ENCODE data around the gene PTPRU.

The PTPRU gene

GRCh38 chr1:29315262-29315661 lies 78.9 kb downstream of the PTPRU start:
- H3K9me2 ChIP-seq (replicated peaks; ENCODE audit: low read depth, low read length) = no peaks in the 10 kb centered on the region
- H3K36me3 ChIP-seq (ENCODE audit: insufficient read depth, low read length) = no peaks in the 10 kb centered on the region
- no peak overlapping the region for H3K4me2 ChIP-seq (ENCODE audit: low read depth, low read length, poor library complexity, severe bottlenecking)
- H3K9ac ChIP-seq (ENCODE audit: low read depth, low read length, poor library complexity, severe bottlenecking) = no peak overlapping the region
- no peaks in the 10 kb centered on the region for H3K9me3 ChIP-seq (ENCODE audit: insufficient read depth, low read depth, low read length)
- no peaks in the 10 kb centered on the region for H3K79me2 ChIP-seq (ENCODE audit: insufficient read depth, low read length)
- no peaks in the 10 kb centered on the region for H4K20me1 ChIP-seq (ENCODE audit: insufficient read depth, low read length, poor library complexity, severe bottlenecking)
- no peak overlapping the region for H3K4me3 ChIP-seq (ENCODE audit: low read length, poor library complexity, severe bottlenecking)
- TF ChIP-seq CTCF (conservative IDR thresholded peaks at IDR 0.05; ENCODE audit: low read length) (no peak), EZH2phosphoT487 (IDR thresholded peaks at IDR 0.05; ENCODE audit: borderline replicate concordance) (no peak)
- H3K4me1 ChIP-seq (ENCODE audit: insufficient read depth, low read length, poor library complexity, severe bottlenecking) = no peaks in the 10 kb centered on the region
- H2AFZ ChIP-seq (ENCODE audit: low read length) = no peak overlapping the region
- no peaks in the 10 kb centered on the region for H3K27me3 ChIP-seq (ENCODE audit: insufficient read depth, low read length, poor library complexity, severe bottlenecking)
- no peaks in the 10 kb centered on the region for H3F3A ChIP-seq (ENCODE audit: low read depth)

- Histone ChIP-seq H3K4me3 (ENCODE audit: low read length, poor library complexity, severe bottlenecking) (no peak overlapping the region), H3K27me3 (ENCODE audit: insufficient read depth, low read length, poor library complexity, severe bottlenecking) (no peaks in the 10 kb centered on the region), H3K9ac (ENCODE audit: low read depth, low read length, poor library complexity, severe bottlenecking) (no peak overlapping the region), H3K9me2 (replicated peaks; ENCODE audit: low read depth, low read length) (no peaks in the 10 kb centered on the region), H4K20me1 (ENCODE audit: insufficient read depth, low read length, poor library complexity, severe bottlenecking) (no peaks in the 10 kb centered on the region), H3F3A (ENCODE audit: low read depth) (no peaks in the 10 kb centered on the region), H3K4me2 (ENCODE audit: low read depth, low read length, poor library complexity, severe bottlenecking) (no peak overlapping the region), H3K4me1 (ENCODE audit: insufficient read depth, low read length, poor library complexity, severe bottlenecking) (no peaks in the 10 kb centered on the region), H3K36me3 (ENCODE audit: insufficient read depth, low read length) (no peaks in the 10 kb centered on the region), H2AFZ (ENCODE audit: low read length) (no peak overlapping the region), H3K9me3 (ENCODE audit: insufficient read depth, low read depth, low read length) (no peaks in the 10 kb centered on the region), H3K79me2 (ENCODE audit: insufficient read depth, low read length) (no peaks in the 10 kb centered on the region)
- TF ChIP-seq CTCF (conservative IDR thresholded peaks at IDR 0.05; ENCODE audit: low read length) (no peak), EZH2phosphoT487 (IDR thresholded peaks at IDR 0.05; ENCODE audit: borderline replicate concordance) (no peak)
Observed at GRCh38 chr1:29315876-29316275, 79.6 kb downstream of the PTPRU start.

GRCh38 chr1:29317063-29317915 lies 81.0 kb downstream of the PTPRU start:
- Histone ChIP-seq H3K36me3 (ENCODE audit: insufficient read depth, low read length) (no peaks in the 10 kb centered on the region), H3K4me3 (ENCODE audit: low read length, poor library complexity, severe bottlenecking) (no peak overlapping the region), H3K9ac (ENCODE audit: low read depth, low read length, poor library complexity, severe bottlenecking) (no peak overlapping the region), H3F3A (ENCODE audit: low read depth) (no peaks in the 10 kb centered on the region), H3K4me2 (ENCODE audit: low read depth, low read length, poor library complexity, severe bottlenecking) (no peak overlapping the region), H3K9me2 (replicated peaks; ENCODE audit: low read depth, low read length) (no peaks in the 10 kb centered on the region), H2AFZ (ENCODE audit: low read length) (no peak overlapping the region), H3K27me3 (ENCODE audit: insufficient read depth, low read length, poor library complexity, severe bottlenecking) (no peaks in the 10 kb centered on the region), H4K20me1 (ENCODE audit: insufficient read depth, low read length, poor library complexity, severe bottlenecking) (no peaks in the 10 kb centered on the region), H3K79me2 (ENCODE audit: insufficient read depth, low read length) (no peaks in the 10 kb centered on the region), H3K9me3 (ENCODE audit: insufficient read depth, low read depth, low read length) (no peaks in the 10 kb centered on the region), H3K4me1 (ENCODE audit: insufficient read depth, low read length, poor library complexity, severe bottlenecking) (no peaks in the 10 kb centered on the region)
- no peak for TF ChIP-seq EZH2phosphoT487 (IDR thresholded peaks at IDR 0.05; ENCODE audit: borderline replicate concordance)
- TF ChIP-seq CTCF (conservative IDR thresholded peaks at IDR 0.05; ENCODE audit: low read length) = no peak

Data from Loucy (cell line).